ENCODE data around the gene TSEN34.
A peak's percentile ranks its signal among the peaks of the same experiment; 100 is the strongest.

The TSEN34 gene

DNA sequence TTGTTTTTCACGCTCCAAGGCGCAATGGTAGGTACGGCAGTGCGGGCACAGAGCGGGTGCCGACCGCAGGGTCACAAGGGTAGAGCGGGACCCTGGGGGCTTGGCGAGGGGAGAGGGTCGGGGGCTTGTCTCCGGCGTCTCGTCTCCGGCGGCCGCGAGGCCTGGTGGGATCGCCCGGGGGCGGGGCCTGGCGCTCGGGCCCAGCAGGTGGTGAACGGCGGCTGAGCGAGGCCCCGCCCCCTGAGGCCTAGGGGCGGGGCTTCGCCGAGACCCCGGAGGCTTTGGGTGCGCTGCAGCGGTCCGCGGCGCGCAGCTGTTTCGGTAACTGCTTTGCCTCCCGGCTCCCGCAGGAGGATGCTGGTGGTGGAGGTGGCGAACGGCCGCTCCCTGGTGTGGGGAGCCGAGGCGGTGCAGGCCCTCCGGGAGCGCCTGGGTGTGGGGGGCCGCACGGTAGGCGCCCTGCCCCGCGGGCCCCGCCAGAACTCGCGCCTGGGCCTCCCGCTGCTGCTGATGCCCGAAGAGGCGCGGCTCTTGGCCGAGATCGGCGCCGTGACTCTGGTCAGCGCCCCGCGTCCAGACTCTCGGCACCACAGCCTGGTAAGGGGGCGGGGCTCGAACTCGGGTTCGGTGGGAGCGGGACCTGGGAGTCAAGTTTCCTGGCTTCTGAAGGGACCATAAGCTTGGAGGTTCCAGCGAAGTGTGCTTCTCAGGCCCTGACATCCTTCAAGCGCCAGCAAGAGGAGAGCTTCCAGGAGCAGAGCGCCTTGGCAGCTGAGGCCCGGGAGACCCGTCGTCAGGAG is at the start of gene TSEN34:
Gene TSEN34, plus strand, starts transcription at position 298 of the 800 bp plus-strand sequence. Its CDS starts 57 bp downstream, at position 355.
- DNase-seq, result peak in 46 of 56 donors; percentile 33 to 98 (median 90)

DNA sequence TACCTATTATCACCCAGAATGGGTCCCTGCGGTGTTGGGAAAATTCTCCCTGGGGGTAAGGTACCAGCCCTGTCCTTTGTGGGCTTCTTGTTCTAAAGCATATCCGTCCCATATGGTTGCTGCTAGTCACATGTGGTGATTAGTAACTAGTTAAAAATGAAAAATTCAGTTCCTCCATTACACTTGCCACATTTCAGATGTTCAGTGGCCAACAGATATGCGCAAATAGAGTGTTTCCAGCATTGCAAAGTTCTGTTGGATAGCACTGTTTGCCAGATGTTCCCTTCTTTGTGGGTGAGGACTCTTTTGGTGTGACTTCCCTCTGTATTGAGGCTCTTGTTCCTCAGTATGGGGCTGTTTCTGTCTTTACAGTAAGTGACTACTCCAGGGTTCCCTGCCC is 49.8 kb upstream of the TSEN34 start:
- no peak for DNase-seq

DNA sequence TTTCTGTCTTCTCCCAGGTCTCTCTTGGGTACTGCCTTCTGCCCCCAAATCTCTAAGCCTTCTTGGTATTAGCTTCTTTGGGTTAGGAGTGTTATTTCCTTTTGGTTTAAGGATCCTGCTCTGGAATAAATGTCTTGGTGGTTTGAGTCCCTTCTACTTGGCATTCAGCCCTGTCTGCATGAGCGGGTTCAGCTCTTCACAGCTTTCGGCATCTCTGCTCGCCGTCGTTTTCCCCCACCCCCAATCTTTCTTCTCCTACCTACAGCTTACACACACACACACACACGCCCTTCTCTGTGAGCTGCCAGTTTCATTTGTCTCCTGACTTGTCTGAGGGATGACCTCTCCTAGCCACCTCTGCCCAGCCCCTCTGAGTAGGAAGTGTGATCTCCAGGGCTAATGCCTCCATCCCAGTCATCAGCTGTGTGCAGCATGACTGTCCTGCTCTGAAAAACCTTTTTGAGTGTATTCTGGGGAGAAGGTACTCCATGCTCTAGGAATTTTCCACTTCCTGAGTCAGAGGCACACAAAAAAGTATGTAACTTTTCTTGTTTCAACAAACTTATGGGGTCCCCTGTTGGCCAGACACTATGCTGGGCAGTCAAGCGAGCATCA is 48.8 kb upstream of the TSEN34 start:
- no peak for DNase-seq

DNA sequence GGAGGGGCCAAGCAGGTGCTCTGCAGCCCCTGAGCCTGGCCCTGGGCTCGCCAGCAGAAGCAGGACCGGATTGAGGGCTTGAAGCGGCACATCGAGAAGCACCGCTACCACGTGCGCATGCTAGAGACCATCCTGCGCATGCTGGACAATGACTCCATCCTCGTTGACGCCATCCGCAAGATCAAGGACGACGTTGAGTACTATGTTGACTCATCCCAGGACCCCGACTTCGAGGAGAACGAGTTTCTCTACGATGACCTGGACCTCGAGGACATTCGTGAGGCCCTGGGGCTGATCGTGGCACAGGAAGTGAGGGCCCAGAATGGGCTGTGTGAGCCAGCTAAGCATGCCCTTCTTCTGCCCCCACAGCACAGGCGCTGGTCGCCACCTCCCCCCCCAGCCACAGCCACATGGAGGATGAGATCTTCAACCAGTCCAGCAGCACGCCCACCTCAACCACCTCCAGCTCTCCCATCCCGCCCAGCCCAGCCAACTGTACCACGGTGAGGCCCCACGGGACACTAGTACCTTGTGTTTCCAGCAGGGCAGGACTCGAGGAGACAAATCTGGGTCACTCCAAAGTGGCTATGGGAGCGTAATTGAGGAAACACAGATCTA is 45.5 kb upstream of the TSEN34 start:
- DNase-seq, result no peak

DNA sequence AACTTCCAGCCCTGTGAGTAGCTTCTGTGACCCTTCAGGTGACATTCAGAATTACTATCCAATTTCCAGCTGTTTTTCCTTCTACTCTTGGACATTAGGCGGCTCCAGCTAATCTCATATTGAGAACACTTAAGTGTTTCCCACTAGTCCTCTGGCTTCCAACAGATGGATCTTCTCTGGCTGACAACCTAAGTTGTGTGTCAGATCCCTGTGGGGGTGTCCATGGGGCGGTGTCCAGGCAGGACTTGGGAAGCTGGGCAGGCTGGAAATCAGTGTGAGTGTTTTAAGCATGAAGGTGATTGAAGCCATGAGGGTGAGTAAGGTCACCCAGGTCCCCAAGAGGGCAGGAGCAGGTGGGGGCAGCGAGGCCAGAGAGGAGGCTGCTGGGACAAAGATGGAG is 43.4 kb upstream of the TSEN34 start:
- peak in 1 of 56 donors; percentile 57 for DNase-seq

DNA sequence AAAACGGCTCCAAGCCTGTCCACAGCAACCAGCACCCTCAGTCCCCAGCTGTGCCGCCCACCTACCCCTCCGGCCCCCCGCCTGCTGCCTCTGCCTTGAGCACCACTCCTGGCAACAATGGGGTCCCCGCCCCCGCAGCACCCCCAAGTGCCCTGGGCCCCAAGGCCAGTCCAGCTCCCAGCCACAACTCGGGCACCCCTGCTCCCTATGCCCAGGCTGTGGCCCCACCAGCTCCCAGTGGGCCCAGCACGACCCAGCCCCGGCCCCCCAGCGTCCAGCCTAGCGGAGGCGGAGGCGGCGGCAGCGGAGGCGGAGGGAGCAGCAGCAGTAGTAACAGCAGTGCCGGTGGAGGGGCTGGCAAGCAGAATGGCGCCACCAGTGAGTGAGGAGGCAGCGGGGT is 43.0 kb upstream of the TSEN34 start:
- DNase-seq, result peak in 1 of 56 donors; percentile 57

DNA sequence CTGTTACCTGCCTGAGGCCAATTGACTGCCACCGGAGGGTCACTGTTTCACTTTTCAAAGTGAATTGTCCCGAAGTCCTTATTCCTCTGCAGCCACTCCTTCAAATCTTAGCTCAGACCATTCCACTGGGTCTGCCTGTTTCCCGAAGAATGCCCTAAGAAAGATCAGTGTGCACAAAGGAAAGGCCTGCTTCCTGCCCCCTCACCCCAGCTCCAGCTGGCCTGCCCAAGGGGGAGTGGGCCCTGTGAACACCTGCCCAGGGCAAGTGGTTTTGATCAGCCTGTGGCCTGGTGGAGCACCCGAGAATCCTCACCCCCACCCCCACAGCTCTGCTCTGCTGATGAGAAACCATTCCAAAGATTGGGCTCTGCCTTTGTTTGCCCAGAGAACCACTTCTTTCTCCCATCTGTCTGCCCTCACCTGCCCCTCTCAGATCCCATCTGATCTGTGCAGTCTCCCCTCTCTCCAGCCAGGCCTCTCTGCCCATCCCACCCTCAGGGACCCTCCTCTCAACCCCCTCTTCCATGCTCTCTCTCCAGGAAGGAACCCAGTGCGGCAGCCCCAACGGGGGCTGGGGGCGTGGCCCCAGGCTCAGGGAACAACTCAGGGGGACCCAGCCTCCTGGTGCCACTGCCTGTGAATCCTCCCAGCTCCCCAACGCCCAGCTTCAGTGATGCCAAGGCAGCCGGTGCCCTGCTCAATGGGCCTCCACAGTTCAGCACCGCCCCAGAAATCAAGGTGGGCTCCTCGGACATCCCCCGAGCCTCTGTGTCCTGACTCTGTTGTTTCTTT is 41.9 kb upstream of the TSEN34 start:
- no peak for DNase-seq

DNA sequence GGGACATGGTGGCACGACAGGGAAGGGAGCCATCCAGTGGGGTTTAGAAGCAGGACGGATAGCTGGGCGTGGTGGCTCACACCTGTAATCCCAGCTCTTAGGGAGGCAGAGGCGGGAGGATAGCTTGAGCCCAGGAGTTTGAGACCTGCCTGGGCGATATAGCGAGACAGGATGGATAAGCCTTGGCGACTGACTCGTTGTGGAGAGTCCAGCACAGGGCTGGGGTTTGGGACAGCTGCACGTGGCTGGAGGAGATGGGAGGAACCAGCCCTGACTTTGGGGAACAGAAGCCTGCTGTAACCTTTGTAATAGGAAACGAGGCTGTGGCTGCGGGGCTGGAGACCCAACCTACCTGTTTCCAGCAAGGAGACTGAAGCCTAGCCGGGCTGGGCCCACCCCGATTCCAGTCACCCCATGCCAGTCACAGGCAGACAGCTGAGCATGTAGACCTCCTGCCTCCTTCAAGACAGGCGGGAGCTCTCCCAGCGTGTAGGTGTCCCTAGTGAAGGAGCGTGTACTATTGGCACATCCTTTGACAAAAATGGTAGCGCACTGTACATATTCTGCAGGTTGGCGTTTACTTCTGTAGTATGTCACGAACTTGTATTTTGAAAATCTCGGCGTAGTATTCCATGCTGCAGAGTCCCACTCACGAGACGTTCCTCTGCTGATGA is 39.6 kb upstream of the TSEN34 start:
- DNase-seq, result no peak

DNA sequence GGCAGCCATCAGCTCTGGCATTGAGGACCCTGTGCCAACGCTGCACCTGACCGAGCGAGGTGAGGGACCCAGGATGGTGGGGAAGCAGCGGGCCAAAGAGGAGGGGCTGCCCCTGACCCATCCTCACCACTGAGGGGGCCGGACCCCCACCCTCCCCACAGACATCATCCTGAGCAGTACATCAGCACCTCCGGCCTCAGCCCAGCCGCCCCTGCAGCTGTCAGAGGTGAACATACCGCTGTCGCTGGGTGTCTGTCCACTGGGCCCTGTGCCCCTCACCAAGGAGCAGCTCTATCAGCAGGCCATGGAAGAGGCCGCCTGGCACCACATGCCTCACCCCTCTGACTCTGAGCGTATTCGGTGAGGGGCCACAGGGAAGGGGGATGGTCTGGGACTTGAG is 38.8 kb upstream of the TSEN34 start:
- no peak for DNase-seq

DNA sequence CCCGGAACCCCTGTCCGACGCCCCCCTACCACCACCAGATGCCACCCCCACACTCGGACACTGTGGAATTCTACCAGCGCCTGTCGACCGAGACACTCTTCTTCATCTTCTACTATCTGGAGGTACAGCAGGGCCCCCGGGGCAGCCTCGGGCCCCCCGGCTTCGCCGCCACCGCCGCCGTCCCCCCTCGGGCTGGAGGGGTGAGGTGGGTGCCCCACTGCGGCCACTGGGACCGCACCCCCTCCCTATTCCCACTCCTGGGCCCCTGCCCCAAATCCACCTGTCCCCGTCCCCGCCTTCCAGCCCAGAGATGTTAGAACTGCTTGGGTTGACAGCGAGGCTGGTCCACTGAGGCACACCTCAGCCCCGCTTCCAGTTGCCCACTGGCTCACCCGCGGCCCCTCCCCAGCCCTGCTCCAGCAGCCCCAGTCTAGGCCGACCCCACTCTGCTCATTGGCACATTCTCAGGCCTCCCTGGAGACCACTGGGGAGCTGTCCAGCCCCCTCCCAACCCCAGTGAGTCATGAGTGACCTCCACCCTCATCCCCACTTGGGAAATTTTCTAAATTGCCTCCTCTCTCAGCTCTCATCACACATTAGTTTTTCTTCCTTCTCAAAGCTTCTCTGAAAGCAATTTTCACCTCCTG is 38.1 kb upstream of the TSEN34 start:
- no peak for DNase-seq

DNA sequence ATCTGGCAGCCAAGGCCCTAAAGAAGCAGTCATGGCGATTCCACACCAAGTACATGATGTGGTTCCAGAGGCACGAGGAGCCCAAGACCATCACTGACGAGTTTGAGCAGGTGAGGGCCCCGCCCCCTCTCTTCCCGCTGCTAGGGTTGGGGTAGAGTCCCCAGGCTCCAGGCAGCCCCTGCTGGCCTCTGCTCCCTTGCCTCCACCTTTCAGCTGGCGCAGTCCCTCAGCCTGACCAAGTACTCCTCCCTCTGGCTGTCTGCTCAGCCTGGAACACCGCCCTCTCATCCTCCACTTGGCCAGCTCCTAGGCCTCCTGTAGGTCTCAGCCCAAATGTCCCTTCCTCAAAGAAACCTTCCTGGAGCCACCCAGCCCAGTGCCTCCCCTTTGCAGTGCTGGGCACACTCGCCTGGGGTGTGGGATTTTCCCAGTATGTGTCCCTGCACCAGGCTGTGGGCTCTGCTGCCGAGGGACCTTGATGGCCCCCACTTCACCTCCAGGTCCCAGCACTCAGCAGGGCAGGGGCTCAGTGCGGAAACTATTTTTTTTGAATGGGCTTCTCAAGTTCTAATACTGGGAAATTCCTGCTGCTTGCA is 37.3 kb upstream of the TSEN34 start:
- DNase-seq, result no peak

DNA sequence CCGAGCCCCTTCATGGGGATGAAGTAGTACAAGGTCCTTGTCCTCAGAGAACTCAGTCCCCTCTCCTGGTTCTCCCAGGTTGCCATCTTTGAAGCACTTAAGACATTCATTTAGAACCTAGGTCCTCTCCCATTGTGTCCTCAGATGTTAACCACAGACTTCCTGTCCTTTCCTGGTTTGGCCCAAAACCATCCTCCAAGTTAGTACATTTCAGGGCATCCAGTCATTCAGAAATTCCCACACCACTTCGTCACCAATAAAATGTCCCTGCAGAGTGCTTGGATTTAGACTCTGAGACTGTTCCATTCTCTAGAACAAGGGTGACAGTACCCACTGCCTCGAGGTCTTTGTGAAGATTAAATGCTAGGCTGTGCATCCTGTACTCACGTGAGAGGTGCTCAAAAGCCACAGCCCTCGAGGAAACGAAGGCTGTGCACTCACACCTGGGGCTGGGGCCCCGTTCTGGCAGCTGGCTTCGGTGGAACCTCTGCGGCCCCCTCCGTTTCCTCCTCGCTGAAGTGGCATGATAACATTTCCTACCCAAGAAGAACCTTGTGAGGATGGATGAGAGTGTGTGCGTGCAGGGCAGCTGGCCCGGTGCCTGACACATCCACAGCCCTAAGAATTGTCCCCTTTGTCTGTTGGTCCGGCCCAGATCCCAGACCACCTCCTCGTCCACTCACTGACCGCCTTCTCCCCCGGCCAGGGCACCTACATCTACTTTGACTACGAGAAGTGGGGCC is 36.3 kb upstream of the TSEN34 start:
- DNase-seq, result no peak

DNA sequence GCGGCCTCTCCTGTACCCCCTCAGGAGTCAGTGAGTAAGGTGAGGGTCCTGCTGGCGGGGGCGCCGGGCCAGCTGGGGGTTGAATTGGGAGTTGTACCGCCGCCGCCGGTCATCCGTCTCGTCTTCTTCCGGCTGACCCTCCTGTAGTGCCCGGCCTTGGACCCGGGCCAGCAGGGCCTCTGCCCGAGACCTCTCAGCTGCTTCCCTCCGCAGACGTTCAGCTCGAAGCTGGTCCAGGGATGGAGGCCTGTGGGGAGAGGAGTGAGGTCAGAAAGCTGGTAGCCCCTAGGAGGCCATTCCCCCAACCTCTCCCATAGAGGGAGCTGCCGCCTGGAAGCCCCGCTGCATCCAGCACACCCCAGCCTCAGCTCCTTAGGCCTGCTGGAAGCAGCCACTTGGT is 35.4 kb upstream of the TSEN34 start:
- peak in 1 of 56 donors; percentile 18 for DNase-seq

DNA sequence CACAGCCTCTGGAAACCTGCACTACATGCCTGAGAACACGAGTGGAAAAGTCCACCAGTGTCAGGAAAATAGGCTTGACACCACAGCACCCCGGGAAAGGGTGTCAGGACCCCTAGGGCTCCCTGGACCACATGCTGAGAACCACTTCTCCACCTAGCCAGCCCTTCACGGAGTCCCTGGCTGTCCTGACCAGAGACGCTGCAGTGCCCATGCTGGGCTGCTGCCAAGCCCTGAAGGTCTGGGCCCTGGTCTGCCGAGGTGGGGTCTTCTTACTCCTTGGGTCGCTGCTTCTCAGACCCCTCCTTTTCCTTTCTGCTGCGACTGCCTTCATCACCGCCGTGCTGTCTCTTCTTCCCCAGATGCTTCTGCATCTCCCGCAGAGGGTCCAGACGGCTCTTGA is 34.6 kb upstream of the TSEN34 start:
- no peak for DNase-seq

DNA sequence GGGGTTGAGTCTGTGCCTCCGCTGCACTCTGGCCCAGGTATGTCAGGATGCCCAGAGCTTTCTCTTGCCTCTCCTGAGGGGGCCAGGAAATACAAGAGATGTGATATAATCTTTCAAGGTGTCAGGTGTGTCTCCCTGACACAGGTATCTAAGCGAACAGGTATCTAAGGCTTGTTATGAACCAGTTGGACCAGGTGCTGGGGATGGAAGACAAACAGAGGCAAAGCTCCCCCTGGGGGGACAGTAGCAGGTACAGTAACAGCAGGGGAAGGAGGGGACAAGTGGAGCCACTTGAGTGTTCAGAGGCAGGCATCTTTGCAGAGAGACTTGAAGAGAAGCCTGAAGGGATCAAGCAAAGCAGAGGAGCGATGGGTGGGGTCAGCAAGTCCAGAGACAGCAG is 34.2 kb upstream of the TSEN34 start:
- no peak for DNase-seq

DNA sequence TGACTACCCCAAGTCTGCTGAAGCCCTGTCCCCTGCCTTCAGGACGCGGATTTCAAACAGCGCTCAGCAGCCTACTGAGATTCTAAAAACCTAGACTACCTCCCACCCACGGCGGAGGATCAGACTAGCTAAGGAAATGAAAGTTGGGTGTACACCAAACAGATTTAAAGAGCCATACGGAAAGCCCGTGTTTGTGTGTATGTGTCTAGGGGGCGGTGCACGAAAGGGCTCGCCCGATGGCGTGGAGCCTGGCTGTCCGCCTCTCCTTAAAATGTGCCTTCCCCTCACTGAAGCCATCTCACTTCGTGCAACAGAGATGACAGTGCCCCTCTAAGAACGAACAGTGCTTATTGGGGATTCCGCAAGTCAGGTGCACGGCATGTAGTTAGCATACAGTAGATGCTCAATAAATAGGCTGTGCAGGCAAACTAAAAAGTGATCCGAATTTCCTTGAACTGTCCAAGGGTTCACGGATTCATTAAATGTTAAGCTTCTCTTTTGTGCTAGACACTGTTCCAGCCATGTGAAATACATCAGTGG is 32.2 kb upstream of the TSEN34 start:
- DNase-seq, result peak in 2 of 56 donors; percentile 10 to 46

DNA sequence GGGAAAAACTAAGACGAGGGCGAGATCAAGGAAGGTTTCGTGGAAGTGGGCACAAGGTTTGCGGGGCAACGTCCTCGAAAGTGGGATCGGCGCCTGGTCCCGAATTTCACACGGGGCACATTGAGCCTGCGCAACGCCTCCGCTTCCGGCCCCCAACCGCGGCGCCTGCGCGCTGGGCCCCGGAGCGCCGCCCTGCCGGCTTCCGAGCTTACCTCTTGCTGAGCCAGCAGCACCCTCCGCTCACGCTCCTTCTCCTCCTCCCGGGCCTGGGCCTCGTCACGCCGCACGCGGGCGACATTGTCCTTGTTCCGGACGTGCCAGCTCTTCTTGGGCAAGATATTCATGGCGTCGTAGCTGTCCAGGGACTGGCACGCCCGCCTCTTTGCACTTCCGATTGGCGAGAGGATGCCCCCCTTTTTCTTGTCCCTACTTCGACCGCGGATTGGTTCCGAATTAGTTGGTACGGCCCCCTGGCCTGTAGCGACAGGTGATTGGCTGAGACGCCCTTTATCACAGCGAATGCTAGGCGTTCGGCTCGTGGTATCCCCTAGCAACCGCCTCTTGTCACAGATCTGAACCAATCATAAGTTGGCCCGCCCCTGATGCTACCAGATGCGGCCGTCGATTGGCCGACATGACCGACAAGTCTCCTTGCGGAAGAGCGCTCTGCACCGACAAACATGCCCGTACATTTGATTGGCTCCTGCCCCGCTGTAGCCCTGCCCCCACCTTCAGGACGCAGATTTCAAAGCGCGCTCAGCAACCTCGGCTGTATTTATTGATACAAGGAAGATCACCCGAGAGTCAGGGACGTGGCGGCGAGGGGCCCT is 31.5 kb upstream of the TSEN34 start, which contains the start of gene LENG1:
Gene LENG1, minus strand, starts transcription at position 370 of the 830 bp plus-strand sequence. Its CDS starts 26 bp downstream, at position 344.
- peak; percentile 92 to 100 (median 99) for DNase-seq

Measured in amygdala (tissue), 56 donors.